NK-92 treated with Interleukin-12 subunit alpha and Interleukin-12 subunit beta, amount 100 ng/mL, for 24 hours (cell line): ENCODE data around the gene PRELID2.
"Not testable (repeated sequence)": the region's sequence is repeated elsewhere in the genome, so short reads cannot be mapped to it uniquely, and the experiment has no call there.

Experiments used
- DNase-seq: peaks from one replicate; lab custom pipeline; 2025; lab: John Stamatoyannopoulos, UW

Gene PRELID2

DNA sequence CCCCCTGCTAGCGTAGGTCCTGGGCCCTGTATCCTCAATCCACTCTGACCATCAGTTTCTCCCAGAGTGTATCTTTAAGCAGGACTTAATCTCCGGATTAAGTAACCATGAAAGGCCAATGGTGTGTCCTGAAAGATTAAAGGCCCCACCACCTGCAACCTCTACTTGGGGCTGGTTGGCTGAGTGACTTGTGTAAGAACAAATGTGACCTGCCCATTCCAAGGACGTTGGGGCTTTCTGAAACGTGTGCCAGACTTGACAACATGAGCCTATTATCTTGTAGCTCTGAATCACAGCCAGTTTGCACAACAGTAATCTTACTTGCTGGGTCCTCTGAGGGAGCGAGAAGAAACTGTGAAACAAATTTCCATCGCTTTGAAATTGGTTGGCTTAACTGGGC lies 3.1 kb upstream of the PRELID2 start:
- DNase-seq, result no peak

DNA sequence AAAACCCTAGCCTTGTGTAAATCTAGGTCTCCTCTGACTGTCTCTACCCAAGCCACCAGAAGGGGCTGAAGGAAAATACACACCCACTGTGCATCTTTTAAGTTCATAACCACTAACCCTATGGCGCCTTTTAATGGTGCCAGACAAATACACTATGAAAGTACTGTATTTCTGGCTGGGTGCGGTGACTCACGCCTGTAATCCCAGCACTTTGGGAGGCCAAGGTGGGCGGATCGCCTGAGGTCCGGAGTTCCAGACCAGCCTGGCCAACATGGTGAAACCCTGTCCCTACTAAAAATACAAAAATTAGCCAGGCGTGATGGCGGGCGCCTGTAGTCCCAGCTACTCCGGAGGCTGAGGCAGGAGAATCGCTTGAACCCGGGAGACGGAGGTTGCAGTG lies 1.1 kb upstream of the PRELID2 start:
- not testable (repeated sequence) for DNase-seq

DNA sequence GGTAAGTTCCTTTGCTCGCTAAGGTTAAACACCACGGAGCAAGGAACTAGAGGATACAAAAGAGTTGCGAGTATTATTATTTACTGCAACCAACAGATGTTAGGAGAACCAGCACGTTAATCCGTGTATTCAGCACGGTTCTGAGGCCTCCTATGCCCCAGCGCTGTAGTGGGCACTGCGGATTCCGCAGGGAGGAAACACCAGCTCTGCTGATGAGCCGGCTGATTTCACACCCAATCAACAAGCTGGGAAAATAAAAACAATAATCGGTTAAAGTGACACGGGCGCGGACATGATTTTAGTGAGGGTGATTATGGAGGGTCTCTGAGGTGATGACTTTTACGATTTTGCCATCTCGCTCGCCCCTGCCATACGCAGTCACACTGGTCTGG lies 702 bp upstream of the PRELID2 start:
- no peak for DNase-seq

DNA sequence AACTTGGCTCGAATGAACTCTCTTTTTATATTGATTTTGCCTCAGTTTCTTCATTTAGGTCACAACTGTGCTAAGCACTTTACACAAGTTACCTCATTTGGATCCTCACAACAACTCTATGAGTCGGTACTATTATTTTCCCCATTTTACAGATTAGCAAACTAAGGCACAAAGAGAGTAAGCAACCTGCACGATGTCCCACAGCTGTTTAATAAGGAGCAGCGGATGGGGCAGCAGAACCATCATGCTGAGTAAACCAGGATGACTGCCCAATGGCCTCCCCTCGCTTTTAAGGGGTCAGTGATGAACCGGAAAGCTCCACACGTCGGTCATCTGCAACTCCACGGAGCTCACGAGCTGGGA lies 607 bp downstream of the PRELID2 start:
- DNase-seq, result no peak

DNA sequence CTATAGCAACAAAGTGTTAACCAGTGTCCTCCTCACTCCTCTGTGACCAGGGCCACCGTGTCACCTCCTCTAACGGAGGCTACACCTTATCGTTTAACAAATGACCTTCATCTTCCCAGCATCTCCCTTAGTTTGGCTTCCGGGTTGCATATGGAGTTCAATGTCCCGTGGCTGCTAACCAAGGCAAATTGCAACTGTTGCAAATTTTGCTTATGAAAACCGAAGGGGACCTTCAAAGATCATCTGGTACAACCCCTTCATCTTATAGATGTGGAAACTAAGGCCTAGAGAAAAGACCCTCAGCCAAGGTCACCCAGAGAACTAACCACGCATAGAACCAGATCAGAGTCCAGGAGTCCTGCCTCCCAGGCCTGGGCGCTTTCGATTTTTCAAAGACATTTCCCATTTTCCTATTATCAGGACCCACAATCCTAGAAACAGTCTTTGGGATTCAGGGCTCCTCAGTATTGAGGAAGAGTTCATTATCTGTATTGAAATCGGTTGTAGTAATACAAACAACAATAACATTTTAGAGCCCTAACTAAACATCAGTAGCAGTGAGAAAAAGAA lies 1.4 kb downstream of the PRELID2 start:
- DNase-seq, result no peak

DNA sequence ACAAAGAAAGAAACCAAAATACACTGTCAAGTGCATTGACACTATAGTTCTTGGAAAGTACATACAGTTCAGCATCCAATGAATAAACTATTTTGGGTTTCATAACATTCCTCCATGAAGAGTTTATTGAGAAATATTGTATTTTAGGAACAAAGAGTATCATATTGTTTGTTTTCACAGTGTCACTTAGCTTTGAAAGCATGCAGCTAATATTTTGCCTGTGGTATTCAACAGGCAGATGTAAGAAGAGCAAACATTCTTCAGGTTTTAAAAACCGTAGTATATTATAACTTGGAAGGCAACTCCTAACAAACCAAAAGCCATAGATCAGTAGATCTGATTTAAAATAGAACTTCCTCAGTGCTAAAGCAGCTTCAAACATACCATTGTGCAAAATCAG lies 4.5 kb downstream of the PRELID2 start:
- no peak for DNase-seq

DNA sequence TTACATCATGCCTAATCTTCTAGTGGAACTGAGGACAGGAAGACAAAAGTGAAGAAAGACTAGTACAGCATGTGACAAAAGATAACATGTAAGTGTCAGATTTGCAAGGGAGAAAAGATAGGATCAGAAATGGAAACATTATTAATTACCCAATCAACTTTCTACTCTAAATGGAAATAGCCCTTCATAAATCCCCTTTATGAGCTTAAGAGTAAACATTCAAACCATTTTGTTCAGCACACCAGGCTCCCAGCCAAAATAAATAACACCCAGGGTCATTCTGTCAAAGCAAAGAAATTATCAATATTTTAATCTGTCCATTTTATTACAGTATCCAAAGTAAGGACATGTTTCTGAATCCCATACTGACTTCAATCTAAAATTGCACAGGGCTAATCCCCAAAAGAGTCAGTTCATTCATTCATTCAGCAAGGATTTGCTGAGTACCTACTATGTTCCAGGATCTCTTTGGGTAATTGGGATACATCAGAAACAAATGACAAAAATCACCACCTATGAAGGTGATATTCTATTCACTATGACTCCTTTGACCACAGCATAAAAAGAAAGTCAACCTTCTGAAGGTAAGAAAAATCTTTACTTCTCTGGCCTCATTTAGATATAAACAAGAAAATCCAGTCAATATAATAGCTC lies 5.3 kb downstream of the PRELID2 start:
- no peak for DNase-seq

DNA sequence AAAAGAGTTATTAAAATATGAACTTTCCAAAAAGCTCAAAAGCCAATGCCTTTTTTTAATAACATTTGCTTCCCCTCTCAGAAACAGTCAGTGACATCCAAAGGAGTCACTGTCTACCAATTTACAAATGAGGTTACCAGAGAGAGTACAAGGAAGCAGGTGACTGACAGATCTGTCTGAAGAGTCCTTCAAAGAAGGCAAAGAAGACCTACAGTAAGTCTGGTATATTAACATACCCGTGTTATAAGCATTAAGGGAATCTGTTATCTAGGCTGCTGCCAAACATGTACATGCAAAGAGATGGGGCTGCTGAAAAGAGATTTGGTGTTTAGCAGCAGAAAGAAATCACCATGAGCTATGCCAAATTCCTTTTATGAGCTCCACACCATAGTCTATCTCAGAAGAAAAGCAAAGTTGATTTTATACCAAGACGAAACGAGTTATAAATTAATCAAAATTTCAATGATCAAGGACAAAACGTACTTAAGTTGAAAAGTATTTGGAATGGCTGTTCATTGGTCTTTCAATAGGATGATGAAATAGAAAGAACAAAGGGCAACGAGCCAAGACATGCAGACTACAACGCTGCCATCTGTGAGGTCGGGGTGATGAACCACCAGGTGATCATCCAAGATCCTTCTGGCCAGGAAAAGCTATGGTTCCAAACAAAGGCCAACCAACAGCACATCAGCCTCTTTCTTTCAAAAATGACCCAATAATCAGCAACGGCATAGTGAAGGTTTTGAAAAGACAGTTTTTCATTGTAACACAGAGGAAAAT lies 8.1 kb downstream of the PRELID2 start:
- no peak for DNase-seq

DNA sequence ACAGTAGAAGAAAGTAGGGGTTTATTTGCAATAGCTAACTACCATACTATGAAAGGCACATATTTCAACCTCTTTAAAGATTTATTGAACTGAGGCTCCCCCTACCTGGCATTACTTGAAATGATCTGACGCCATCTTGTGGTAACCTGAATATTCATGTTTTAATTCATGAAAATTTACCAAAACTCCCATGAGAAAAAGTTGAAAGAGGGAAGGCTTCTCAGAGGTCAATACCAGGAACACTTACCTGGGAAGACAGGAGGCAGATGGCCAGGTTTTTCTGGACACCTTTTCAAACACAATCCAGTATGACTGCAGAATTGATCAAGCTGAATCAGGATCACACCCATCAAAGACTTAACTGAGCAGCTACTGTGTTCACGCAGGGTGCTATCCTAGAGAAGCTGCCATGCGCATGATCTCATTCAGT lies 9.4 kb downstream of the PRELID2 start:
- no peak for DNase-seq

DNA sequence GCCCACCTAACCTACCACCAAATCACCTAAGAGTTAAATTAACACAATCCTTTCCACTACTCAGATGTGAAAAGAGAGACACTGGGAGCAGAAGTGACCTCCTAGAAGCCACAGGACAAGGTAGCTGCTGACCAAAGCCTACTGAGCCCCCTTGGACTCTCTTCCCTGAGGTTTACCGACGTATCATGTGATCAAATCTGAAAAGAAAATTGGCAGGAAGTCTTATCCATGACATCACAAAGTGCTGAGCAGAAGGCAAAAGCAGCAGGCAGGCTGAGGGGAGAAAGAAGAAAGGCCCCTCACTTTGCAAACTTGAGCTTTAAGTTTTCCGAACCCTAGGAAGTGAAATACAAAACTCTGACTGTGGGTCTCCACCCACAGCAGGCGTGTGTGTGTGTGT lies 11.1 kb downstream of the PRELID2 start:
- no peak for DNase-seq

DNA sequence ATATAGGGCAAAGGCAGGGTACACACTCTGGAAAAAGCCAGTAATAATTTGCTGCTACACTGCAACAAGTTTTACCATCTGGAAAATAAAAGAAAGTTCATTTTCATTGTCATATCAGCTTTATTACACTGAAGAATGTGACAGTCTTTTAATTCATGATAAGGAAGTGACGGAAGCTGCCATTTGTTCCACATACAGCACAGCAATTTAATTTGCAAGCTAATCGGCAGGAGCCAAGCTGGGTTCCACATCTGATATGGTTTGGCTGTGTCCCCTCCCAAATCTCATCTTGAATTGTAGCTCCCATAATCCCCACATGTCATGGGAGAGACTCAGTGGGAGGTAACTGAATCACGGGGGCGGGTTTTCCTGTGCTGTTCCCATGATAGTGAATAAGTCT lies 16.5 kb downstream of the PRELID2 start:
- no peak for DNase-seq

DNA sequence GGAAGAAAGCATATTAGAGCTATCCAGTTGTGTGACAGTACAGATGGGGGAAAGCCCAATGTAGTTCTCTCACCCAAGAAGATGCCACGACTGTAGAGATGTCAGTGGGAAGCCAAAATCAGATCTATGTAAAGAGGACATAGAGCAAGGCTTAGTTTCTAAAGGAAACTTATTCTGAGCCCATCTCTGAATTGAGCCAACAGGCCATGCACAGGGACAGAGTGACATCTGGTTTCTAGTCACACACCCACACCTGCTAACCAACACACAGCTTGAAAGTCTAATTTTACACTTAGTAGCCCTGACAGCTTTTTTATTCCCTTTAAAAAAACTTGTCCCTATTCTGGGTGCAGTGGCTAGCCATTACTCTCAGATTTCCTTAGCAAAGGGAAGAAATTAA lies 22.3 kb downstream of the PRELID2 start:
- no peak for DNase-seq

DNA sequence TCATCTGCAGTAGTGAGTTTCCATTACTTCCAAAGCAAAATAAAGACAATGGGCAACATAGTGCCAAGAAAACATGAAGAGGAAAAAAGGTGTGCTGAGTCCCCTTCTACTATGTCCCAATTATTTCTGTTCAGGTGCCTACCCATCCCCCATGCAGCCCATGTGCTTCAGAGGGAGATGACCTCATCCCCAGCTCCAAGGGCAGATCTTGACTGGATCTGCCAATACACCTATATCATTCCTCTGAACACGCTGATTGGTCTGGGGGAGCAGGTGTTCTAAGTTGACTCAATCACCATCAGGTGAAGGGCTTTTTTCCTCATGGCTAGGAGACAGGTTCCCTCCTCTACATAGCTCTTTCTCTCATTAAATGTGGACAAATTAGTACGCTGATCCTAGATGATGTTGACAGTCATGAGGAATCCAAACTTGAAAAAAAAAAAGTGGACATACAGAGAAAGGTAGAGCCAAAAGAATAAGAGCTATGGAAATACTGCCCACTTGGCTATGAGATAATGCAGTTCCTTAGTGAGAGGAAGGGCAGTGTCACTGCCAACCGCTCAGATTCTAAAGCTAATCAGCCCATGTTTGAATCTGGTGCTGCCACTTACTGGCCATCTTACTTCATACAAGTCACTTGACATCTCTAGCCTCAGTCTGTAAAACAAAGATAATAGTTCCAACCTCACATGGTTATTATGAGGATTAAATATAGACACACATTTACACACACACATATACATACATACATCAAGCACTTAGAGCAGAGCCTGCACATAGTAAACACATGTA lies 23.1 kb downstream of the PRELID2 start:
- no peak for DNase-seq

DNA sequence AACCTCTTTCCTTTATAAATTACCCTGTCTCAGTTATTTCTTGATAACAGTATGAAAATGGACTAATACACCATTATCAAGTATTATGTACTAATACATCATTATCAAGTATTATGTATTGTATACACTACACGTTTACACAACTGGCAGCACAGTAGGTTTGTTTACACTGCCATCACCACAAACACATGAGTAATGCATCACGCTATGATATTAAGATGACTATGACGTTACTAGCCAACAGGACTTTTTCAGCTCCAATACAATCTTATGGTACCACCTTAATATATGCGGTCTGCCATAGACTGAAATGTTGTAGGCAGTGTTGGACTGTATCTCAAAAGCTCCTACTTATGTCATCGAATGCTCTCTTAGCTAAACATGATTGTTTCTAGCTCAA lies 28.2 kb downstream of the PRELID2 start:
- DNase-seq, result no peak

DNA sequence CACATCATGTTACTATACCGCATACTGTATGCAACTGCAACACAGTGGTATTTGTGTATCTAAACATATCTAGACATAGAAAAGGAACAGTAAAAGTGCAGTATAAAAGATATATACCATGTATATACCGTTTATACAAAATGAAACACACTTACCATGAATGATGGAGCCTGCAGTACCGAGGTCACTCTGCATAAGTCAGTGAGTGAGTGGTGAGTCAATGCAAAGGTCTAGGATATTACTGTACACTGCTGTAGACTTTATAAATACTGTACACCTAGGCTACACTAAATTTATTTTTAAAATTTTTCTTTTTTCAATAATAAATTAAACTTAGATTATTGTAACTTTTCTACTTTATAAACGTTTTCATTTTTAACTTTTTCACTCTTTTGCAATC lies 29.3 kb downstream of the PRELID2 start:
- no peak for DNase-seq

DNA sequence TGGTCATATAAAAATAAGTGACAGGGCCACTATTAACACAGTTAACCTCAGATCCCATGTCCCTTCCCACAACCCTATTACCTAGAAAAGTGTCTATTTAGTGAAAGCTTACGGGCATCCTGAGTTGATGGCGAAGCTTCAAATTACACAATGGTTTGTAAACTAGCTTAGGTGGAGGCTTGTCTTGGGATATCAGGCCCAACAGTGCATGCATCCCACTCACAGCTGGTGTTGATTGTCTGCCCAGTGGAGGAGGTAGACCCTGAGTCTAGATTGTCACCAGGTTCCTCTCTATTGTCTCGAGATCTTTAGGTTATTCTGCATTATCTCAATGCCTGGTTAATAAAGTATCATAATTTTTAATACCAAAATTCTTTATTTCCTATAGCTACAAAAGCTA lies 30.4 kb downstream of the PRELID2 start:
- DNase-seq, result no peak

DNA sequence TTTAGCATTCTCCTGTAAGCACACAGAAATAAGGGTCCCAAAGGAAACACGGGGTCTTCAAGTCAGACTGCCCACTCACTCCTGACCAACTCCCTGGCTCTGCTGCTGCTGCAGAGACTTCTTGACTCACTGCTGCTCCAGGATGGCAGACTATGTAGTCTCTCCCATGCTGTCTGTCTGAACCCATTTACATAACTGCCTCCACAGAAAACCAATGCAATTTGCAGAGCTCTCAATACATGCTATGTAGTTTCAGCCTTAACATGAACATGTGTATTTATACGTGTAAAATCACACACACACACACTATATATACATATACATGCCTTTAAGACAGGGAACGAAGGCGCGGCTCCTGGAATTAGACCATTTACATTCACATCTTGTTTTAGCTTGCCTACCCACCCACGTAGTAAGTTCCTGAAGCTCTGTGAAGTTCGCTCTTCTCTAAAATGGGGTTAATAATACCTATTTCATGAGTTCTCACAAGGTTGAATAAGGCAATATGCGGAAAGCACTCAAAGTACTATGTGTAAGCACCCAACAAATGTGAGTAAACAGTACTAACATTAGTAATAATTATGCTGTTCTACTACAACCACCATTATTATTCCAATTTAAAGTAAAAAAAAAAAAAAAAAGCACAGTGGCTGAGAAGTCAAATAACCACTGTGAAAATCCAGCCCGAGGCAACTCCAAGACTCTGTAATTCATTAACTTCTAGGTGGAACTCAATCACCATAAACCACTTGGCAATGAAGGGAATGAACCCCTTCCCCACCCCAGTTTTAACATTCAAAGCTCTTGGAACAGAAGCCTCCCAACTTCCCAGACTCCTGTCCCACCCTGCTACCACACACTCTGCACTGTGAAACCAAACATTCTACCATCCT lies 31.8 kb downstream of the PRELID2 start:
- no peak for DNase-seq

DNA sequence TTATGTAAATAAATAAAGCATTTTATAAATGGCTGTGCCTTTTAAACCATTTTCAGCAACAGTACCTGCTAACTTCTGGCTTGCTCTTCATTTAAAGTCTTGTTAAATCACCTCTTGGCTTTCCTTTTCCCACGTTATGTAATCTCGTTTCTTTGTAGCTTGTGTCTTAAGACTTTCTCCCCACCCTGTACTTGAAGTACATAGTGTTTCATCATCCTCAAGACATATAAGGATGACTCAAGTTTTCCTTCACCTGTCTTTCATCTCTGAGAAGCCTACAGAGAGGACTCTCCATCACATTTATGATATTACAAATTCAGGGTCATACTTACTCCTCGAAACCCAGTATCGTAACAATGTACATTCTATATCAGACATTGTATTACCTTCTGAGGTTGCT lies 33.9 kb downstream of the PRELID2 start:
- no peak for DNase-seq

DNA sequence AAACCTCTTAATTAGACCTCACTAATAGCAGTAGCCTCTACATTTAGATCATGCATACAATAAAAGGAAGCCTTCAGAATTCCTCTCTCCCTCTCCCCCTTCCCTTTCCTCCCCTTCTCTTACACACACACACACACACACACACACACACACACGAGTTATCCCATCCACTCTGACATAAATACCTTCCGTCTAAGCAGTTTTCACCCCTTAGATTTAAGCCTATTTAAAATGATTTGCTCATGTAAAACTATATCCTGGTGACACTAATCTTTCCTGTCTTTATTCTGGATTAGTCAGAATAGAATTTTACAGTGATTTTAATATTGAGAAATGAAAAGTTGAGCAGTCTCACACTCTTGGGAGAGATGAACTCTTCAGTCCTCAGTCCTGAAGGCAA lies 35.0 kb downstream of the PRELID2 start:
- DNase-seq, result no peak

DNA sequence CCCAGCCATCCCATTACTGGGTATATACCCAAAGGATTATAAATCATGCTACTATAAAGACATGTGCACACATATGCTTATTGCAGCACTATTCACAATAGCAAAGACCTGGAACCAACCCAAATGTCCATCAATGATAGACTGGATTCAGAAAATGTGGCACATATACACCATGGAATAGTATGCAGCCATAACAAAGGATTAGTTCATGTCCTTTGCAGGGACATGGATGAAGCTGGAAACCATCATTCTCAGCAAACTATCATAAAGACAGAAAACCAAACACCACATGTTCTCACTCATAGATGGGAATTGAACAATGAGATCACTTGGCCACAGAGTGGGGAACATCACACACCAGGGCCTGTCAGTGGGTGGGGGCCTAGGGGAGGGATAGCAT lies 36.6 kb downstream of the PRELID2 start:
- not testable (repeated sequence) for DNase-seq

DNA sequence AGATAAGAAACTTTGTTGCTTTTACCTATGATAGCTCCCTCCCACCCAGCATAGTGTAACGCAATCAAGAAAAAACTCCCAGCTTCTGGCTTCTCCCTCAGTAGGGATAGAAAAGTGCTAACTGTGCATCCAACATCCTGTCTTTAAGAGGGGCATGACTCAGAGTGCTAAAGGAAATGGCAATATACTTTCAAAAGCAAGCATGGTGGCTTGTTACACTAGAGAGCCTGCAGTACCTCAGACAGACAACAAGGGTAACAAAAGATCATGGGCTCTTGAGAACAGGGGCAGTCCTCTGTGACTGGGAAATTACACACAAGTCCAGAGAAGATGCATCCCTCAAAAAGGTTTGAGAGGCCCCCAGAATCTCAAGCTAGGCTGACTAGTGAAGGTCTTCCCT lies 37.8 kb downstream of the PRELID2 start:
- DNase-seq, result no peak

DNA sequence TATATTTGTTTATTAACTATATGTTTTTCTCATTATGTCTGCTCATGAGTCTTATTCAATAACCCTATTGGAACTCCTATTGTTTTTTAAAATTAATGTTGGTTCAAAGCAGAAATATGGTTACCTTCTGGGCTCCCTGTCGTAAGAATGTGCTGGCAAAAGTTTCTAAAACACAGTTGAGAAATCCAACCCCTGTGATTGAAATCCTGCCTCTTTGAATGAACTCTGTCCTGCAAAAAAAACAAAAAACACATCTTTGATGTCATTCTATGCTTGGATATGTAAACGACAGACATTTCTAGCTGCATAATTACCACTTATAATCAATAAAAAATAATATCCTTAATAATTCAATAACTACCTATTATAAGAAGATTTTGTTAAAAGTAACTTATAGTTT lies 38.8 kb downstream of the PRELID2 start:
- no peak for DNase-seq
